ENCODE data around the gene CAMSAP1.
"Not testable (repeated sequence)": the region's sequence is repeated elsewhere in the genome, so short reads cannot be mapped to it uniquely, and the experiment has no call there.

- not testable (repeated sequence) for TF ChIP-seq CTCF, POLR2A (IDR thresholded peaks at IDR 0.05)
Measured at GRCh38 chr9:135947105-135947504, 39.8 kb upstream of the CAMSAP1 start.

Measured in lower leg skin (tissue), 3 donors.